Stimulated activated naive CD8-positive, alpha-beta T cell treated with anti-CD3 and anti-CD28 coated beads, Interleukin-15, Interleukin-2, amounts not matched to agents 100 ng/mL and 50 ng/mL, for 24 hours (primary cell): ENCODE results near the gene CELF4.

Experiments
- H3K27ac Mint-ChIP-seq: one replicate; pipeline ENCODE4 v1.8.0; 2021; ENCODE audit warnings: mild to moderate bottlenecking, mixed read lengths
- H3K27me3 Mint-ChIP-seq: one replicate; pipeline ENCODE4 v1.8.0; 2021; ENCODE audit warnings: mixed read lengths
- H3K36me3 Mint-ChIP-seq: one replicate; pipeline ENCODE4 v1.8.0; 2021; ENCODE audit warnings: low read depth, mixed read lengths
- H3K4me1 Mint-ChIP-seq: one replicate; pipeline ENCODE4 v1.8.0; 2021; ENCODE audit warnings: low read depth, mixed read lengths
- H3K4me3 Mint-ChIP-seq: one replicate; pipeline ENCODE4 v1.8.0; 2021; ENCODE audit warnings: mild to moderate bottlenecking, mixed read lengths
- H3K9me3 Mint-ChIP-seq: one replicate; pipeline ENCODE4 v1.8.0; 2021; ENCODE audit warnings: mixed read lengths

Gene CELF4

DNA sequence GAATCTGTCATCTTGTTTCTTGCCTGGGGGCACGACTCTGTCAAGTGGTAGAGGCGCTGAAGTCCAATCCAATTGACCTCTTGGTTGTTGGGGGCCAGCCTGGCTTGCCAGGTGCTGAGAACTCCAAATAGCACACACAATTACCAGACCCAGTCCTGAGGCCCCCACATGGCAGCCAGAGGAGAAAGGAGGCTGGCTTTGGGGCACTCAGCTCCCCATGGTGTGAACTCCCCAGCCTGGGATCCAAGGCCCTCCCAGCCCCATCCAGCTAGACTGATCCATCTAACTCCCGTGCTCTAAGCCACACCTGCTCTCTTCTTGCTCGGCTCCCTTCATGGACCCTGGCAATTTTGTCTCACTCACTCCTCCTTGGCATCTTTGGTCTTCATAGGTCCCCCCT is 170.0 kb downstream of the CELF4 start:
- no peaks in the 10 kb centered on the region for H3K9me3 Mint-ChIP-seq
- H3K4me1 Mint-ChIP-seq = no peaks in the 10 kb centered on the region
- H3K27me3 Mint-ChIP-seq = peaks cover 30% of the 10 kb centered on the region
- H3K4me3 Mint-ChIP-seq = no peak overlapping the region
- H3K36me3 Mint-ChIP-seq = no peaks in the 10 kb centered on the region
- no peak overlapping the region for H3K27ac Mint-ChIP-seq

DNA sequence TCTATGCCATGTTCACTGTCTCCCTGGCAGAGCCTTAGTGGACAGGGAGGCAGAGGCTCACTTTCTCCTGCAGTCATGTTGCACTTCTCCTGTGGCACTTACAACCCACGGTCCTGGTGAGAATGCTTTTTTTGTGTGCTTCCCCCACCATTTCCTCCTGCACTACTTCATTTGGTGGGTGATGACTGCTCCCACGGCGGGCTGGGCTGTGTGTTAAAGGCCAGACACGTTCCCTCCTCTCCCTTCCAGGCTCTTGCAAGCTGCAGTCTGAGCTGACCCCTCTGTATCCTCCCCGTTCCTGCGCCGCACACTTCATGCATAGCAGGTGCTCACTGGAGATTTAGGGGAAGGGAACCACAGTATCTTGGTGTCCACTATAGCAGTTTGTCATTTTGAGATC is 170.5 kb downstream of the CELF4 start:
- Mint-ChIP-seq H3K36me3 (no peaks in the 10 kb centered on the region), H3K9me3 (no peaks in the 10 kb centered on the region), H3K27ac (no peak overlapping the region), H3K27me3 (peaks cover 30% of the 10 kb centered on the region), H3K4me1 (no peaks in the 10 kb centered on the region), H3K4me3 (no peak overlapping the region)

- Mint-ChIP-seq H3K36me3 (no peaks in the 10 kb centered on the region), H3K4me1 (no peaks in the 10 kb centered on the region), H3K27me3 (peaks cover 30% of the 10 kb centered on the region), H3K9me3 (no peaks in the 10 kb centered on the region), H3K4me3 (no peak overlapping the region), H3K27ac (no peak overlapping the region)
Measured at GRCh38 chr18:37394610-37394965, 171.0 kb downstream of the CELF4 start.

DNA sequence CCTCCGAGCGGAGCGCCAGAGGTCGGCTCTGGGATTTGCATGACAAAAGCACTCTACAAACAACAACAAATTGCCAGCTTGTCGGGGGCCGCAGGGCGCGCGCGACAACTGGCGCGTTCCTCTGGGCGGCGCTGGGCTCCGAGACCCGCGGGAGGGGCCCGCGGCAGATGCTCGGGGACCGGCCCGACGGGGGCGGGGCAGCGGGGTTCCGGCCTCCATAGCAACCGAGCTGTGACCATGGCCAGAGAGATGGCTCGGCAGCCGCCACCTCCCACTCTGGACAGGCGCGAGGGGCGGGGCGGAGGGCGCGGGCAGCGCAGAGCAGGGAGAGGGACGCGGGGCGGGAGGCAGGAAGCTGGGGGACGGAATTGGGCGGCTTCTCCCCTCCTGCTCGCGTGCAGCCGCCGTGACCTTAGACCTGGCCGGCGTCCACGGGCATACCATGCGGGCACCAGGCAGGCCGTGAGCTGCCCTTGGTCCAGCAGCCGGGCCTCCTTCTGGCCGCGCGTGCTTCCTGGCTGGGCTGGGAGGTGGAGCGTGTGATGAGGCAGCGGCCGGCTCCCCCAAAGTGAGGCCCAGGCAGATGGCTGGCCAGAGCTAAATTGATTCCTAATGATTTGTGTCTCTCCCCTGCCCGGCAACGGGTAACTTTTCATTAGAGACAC is 171.5 kb downstream of the CELF4 start:
- no peaks in the 10 kb centered on the region for H3K4me1 Mint-ChIP-seq
- H3K4me3 Mint-ChIP-seq = peak overlapping the region; percentile 2
- H3K27ac Mint-ChIP-seq = no peak overlapping the region
- no peaks in the 10 kb centered on the region for H3K9me3 Mint-ChIP-seq
- H3K27me3 Mint-ChIP-seq = peaks cover 30% of the 10 kb centered on the region
- H3K36me3 Mint-ChIP-seq = no peaks in the 10 kb centered on the region

- peaks cover 30% of the 10 kb centered on the region for H3K27me3 Mint-ChIP-seq
- H3K27ac Mint-ChIP-seq = no peak overlapping the region
- peak overlapping the region; percentile 2 for H3K4me3 Mint-ChIP-seq
- H3K4me1 Mint-ChIP-seq = no peaks in the 10 kb centered on the region
- no peaks in the 10 kb centered on the region for H3K9me3 Mint-ChIP-seq
- no peaks in the 10 kb centered on the region for H3K36me3 Mint-ChIP-seq
Measured at GRCh38 chr18:37393221-37393827, 172.3 kb downstream of the CELF4 start.

- H3K27me3 Mint-ChIP-seq = peaks cover 30% of the 10 kb centered on the region
- H3K9me3 Mint-ChIP-seq = no peaks in the 10 kb centered on the region
- no peaks in the 10 kb centered on the region for H3K4me1 Mint-ChIP-seq
- no peak overlapping the region for H3K4me3 Mint-ChIP-seq
- H3K27ac Mint-ChIP-seq = no peak overlapping the region
- no peaks in the 10 kb centered on the region for H3K36me3 Mint-ChIP-seq
Measured at GRCh38 chr18:37392648-37393047, 172.9 kb downstream of the CELF4 start.

- no peaks in the 10 kb centered on the region for H3K36me3 Mint-ChIP-seq
- peaks cover 30% of the 10 kb centered on the region for H3K27me3 Mint-ChIP-seq
- no peaks in the 10 kb centered on the region for H3K9me3 Mint-ChIP-seq
- H3K4me3 Mint-ChIP-seq = no peak overlapping the region
- H3K4me1 Mint-ChIP-seq = no peaks in the 10 kb centered on the region
- no peak overlapping the region for H3K27ac Mint-ChIP-seq
Measured at GRCh38 chr18:37391698-37392548, 173.7 kb downstream of the CELF4 start.

GRCh38 chr18:37391156-37391555 is 174.4 kb downstream of the CELF4 start:
- Mint-ChIP-seq H3K27ac (no peak overlapping the region), H3K4me3 (no peak overlapping the region), H3K4me1 (no peaks in the 10 kb centered on the region), H3K27me3 (peaks cover 33% of the 10 kb centered on the region), H3K9me3 (no peaks in the 10 kb centered on the region), H3K36me3 (no peaks in the 10 kb centered on the region)

GRCh38 chr18:37390687-37391086 is 174.9 kb downstream of the CELF4 start:
- H3K36me3 Mint-ChIP-seq = no peaks in the 10 kb centered on the region
- H3K4me3 Mint-ChIP-seq = no peak overlapping the region
- no peaks in the 10 kb centered on the region for H3K9me3 Mint-ChIP-seq
- no peak overlapping the region for H3K27ac Mint-ChIP-seq
- peaks cover 31% of the 10 kb centered on the region for H3K27me3 Mint-ChIP-seq
- H3K4me1 Mint-ChIP-seq = no peaks in the 10 kb centered on the region

GRCh38 chr18:37389684-37390368 is 175.8 kb downstream of the CELF4 start:
- Mint-ChIP-seq H3K4me1 (no peaks in the 10 kb centered on the region), H3K27me3 (peaks cover 26% of the 10 kb centered on the region), H3K4me3 (no peak overlapping the region), H3K9me3 (no peaks in the 10 kb centered on the region), H3K27ac (no peak overlapping the region), H3K36me3 (no peaks in the 10 kb centered on the region)

GRCh38 chr18:37389041-37389440 is 176.6 kb downstream of the CELF4 start:
- Mint-ChIP-seq H3K27me3 (peaks cover 25% of the 10 kb centered on the region), H3K9me3 (no peaks in the 10 kb centered on the region), H3K36me3 (no peaks in the 10 kb centered on the region), H3K4me1 (no peaks in the 10 kb centered on the region), H3K27ac (no peak overlapping the region), H3K4me3 (no peak overlapping the region)

GRCh38 chr18:37388413-37388812 is 177.2 kb downstream of the CELF4 start:
- H3K27ac Mint-ChIP-seq = no peak overlapping the region
- no peaks in the 10 kb centered on the region for H3K9me3 Mint-ChIP-seq
- H3K36me3 Mint-ChIP-seq = no peaks in the 10 kb centered on the region
- no peak overlapping the region for H3K4me3 Mint-ChIP-seq
- H3K4me1 Mint-ChIP-seq = no peaks in the 10 kb centered on the region
- H3K27me3 Mint-ChIP-seq = peaks cover 21% of the 10 kb centered on the region

- Mint-ChIP-seq H3K4me3 (no peak overlapping the region), H3K36me3 (no peaks in the 10 kb centered on the region), H3K27me3 (peaks cover 6% of the 10 kb centered on the region), H3K27ac (no peak overlapping the region), H3K9me3 (no peaks in the 10 kb centered on the region), H3K4me1 (no peaks in the 10 kb centered on the region)
Measured at GRCh38 chr18:37385846-37386778, 179.5 kb downstream of the CELF4 start.
